ENCODE measurements around the gene ARF3. TPM values are rescaled to one million over a fixed set of nuclear protein-coding genes. Genes with fewer than 3 reads are reported as not detected.

Gene ARF3
- total RNA-seq, 1 experiment from 2014 or later, result 257 TPM

GRCh38 chr12:48961801-48962200 is 4.5 kb upstream of the ARF3 start:
- Histone ChIP-seq H3K36me3 (ENCODE audit: control insufficient read depth, insufficient read depth, low read length) (no peaks in the 10 kb centered on the region), H3K4me3 (ENCODE audit: low read depth, low read length) (no peak overlapping the region), H3K9me3 (no peaks in the 10 kb centered on the region), H3K27me3 (replicated peaks; ENCODE audit: control insufficient read depth, insufficient read depth, low read length) (no peaks in the 10 kb centered on the region), H3K4me1 (no peaks in the 10 kb centered on the region; the same call in 1 of the 2 replicates)
- Mint-ChIP-seq H3K4me3 (ENCODE audit: unreplicated experiment) (no peak overlapping the region), H3K27me3 (ENCODE audit: insufficient read depth, unreplicated experiment) (no peaks in the 10 kb centered on the region), H3K27ac (ENCODE audit: unreplicated experiment) (no peak overlapping the region), H3K9me3 (ENCODE audit: unreplicated experiment) (no peaks in the 10 kb centered on the region), H3K36me3 (ENCODE audit: insufficient read depth, unreplicated experiment) (peaks cover 7% of the 10 kb centered on the region), H3K4me1 (ENCODE audit: low read depth, unreplicated experiment) (peaks cover 7% of the 10 kb centered on the region)
- no peak for TF ChIP-seq CTCF (IDR thresholded peaks at IDR 0.05; ENCODE audit: insufficient read depth in 1 of 2, low read depth in 1 of 2, low read length in 1 of 2, severe bottlenecking in 1 of 2, unreplicated experiment in 1 of 2)
- no peak for DNase-seq
- CTCF ChIA-PET, result interaction anchor here (1.0 to 1.2 kb wide), 3 partner anchors 17 to 35 kb away, joined by 3 to 6 read pairs (median 6); no protein-coding TSS in a partner anchor
- intact Hi-C loops (cut with micrococcal nuclease; ENCODE audit: unreplicated experiment), result no loop called here
- POLR2A ChIA-PET, result no interaction called here
- BruUV-seq (replicated peaks), result no TSS peak

- ChIA-PET CTCF (interaction anchor here (1.0 to 1.2 kb wide), 3 partner anchors 16 to 36 kb away, joined by 3 to 6 read pairs (median 3); partner anchors contain the start of gene WNT1), POLR2A (no interaction called here)
- intact Hi-C loops (cut with micrococcal nuclease; ENCODE audit: unreplicated experiment), result no loop called here
- TF ChIP-seq CTCF (IDR thresholded peaks at IDR 0.05; ENCODE audit: insufficient read depth in 1 of 2, low read depth in 1 of 2, low read length in 1 of 2, severe bottlenecking in 1 of 2, unreplicated experiment in 1 of 2), result no peak
- Histone ChIP-seq H3K36me3 (ENCODE audit: control insufficient read depth, insufficient read depth, low read length) (no peaks in the 10 kb centered on the region), H3K4me3 (ENCODE audit: low read depth, low read length) (no peak overlapping the region), H3K27me3 (replicated peaks; ENCODE audit: control insufficient read depth, insufficient read depth, low read length) (no peaks in the 10 kb centered on the region), H3K9me3 (no peaks in the 10 kb centered on the region), H3K4me1 (no peaks in the 10 kb centered on the region; the same call in 1 of the 2 replicates)
- Mint-ChIP-seq H3K4me1 (ENCODE audit: low read depth, unreplicated experiment) (peaks cover 8% of the 10 kb centered on the region), H3K27me3 (ENCODE audit: insufficient read depth, unreplicated experiment) (no peaks in the 10 kb centered on the region), H3K27ac (ENCODE audit: unreplicated experiment) (no peak overlapping the region), H3K9me3 (ENCODE audit: unreplicated experiment) (no peaks in the 10 kb centered on the region), H3K4me3 (ENCODE audit: unreplicated experiment) (no peak overlapping the region), H3K36me3 (ENCODE audit: insufficient read depth, unreplicated experiment) (peaks cover 12% of the 10 kb centered on the region)
- BruUV-seq (replicated peaks), result no TSS peak
- DNase-seq, result no peak
These were observed 4.0 kb upstream of the ARF3 start for GRCh38 chr12:48961331-48961730.

- Histone ChIP-seq H3K9me3 (no peaks in the 10 kb centered on the region), H3K4me1 (peaks cover under 1% of the 10 kb centered on the region; the same call in 1 of the 2 replicates), H3K27me3 (replicated peaks; ENCODE audit: control insufficient read depth, insufficient read depth, low read length) (no peaks in the 10 kb centered on the region), H3K4me3 (ENCODE audit: low read depth, low read length) (no peak overlapping the region), H3K36me3 (ENCODE audit: control insufficient read depth, insufficient read depth, low read length) (no peaks in the 10 kb centered on the region)
- H3K4me1 Mint-ChIP-seq (ENCODE audit: low read depth, unreplicated experiment), result peaks cover 13% of the 10 kb centered on the region
- no peak for TF ChIP-seq CTCF (IDR thresholded peaks at IDR 0.05; ENCODE audit: insufficient read depth in 1 of 2, low read depth in 1 of 2, low read length in 1 of 2, severe bottlenecking in 1 of 2, unreplicated experiment in 1 of 2)
- no TSS peak for BruUV-seq (replicated peaks)
- no peaks in the 10 kb centered on the region for H3K27me3 Mint-ChIP-seq (ENCODE audit: insufficient read depth, unreplicated experiment)
- H3K36me3 Mint-ChIP-seq (ENCODE audit: insufficient read depth, unreplicated experiment), result peaks cover 17% of the 10 kb centered on the region
- POLR2A ChIA-PET, result no interaction called here
- no peaks in the 10 kb centered on the region for H3K9me3 Mint-ChIP-seq (ENCODE audit: unreplicated experiment)
- H3K27ac Mint-ChIP-seq (ENCODE audit: unreplicated experiment), result no peak overlapping the region
- CTCF ChIA-PET, result interaction anchor here (1.0 to 1.2 kb wide), 3 partner anchors 17 to 36 kb away, joined by 3 to 6 read pairs (median 3); partner anchors contain the start of gene WNT1
- intact Hi-C loops (cut with micrococcal nuclease; ENCODE audit: unreplicated experiment), result no loop called here
- DNase-seq, result no peak
- H3K4me3 Mint-ChIP-seq (ENCODE audit: unreplicated experiment), result no peak overlapping the region
These were observed 3.5 kb upstream of the ARF3 start for GRCh38 chr12:48960834-48961233.

Data from Caco-2 (cell line).